B cell (primary cell): Measurements from ENCODE around the gene PIM3. TPM values are rescaled to one million over a fixed set of nuclear protein-coding genes. Genes with fewer than 3 reads are reported as not detected.

Experiments
- ATAC-seq: fragments of 200-7000 bp; cut with Tn5 transposase; one replicate; pipeline ENCODE4 v1.10.0; 2021; ENCODE audit warnings: low read depth, mild to moderate bottlenecking, moderate number of reproducible peaks, moderate library complexity
- CTCF ChIA-PET: fragments of 350-600 bp; sonication (Branson Sonifier 250); formaldehyde crosslinking; loops from one replicate; lab custom pipeline; 2021; ENCODE audit warnings: antibody characterized with exemption, inconsistent platforms; lab: Charles Lee
- POLR2A ChIA-PET: fragments of 350-600 bp; sonication (Branson Sonifier 250); formaldehyde crosslinking; loops from one replicate; lab custom pipeline; 2021; ENCODE audit warnings: antibody characterized with exemption; lab: Charles Lee
- DNase-seq: peaks from one replicate; pipeline ENCODE4 v3.0.0; 2013
- H2AFZ ChIP-seq: 2 replicates; pipeline ENCODE4 v1.6.1; 2012; ENCODE audit warnings: mild to moderate bottlenecking, low read depth, low read length; ENCODE audit not compliant: insufficient read depth, poor library complexity, severe bottlenecking
- H3K27ac ChIP-seq, 2 donors: 1 replicate in 1 of 2; 2 replicates in 1 of 2; pipeline ENCODE4 v1.5.1; 2012 to 2013; ENCODE audit warnings: low read length in 2 of 2, mild to moderate bottlenecking in 2 of 2, moderate library complexity in 1 of 2
- H3K27me3 ChIP-seq, 4 experiments: fragments of 200-600 bp in 1 of 4; sonication (generic) in 1 of 4; replicated peaks in 1 of 4; 1 replicate in 2 of 4; 2 replicates in 2 of 4; pipeline versions ENCODE4 v1.6.1 to v1.7.0; 2013 to 2016; ENCODE audit warnings: low read length in 3 of 4, mild to moderate bottlenecking in 2 of 4, mixed read lengths in 1 of 4, moderate library complexity in 1 of 4; ENCODE audit not compliant: insufficient read depth in 4 of 4, control insufficient read depth in 3 of 4; ENCODE audit errors: control extremely low read depth in 1 of 4
- H3K36me3 ChIP-seq, 2 experiments: replicated peaks in 1 of 2; 1 replicate in 1 of 2; 2 replicates in 1 of 2; pipeline versions ENCODE4 v1.6.1 to v1.7.1; 2013; ENCODE audit warnings: low read length in 1 of 2; ENCODE audit not compliant: insufficient read depth in 2 of 2, control insufficient read depth in 1 of 2; ENCODE audit errors: control extremely low read depth in 1 of 2, extremely low read depth in 1 of 2
- H3K4me1 ChIP-seq, 2 donors: fragments of 200-600 bp in 1 of 2; sonication (generic) in 1 of 2; 1 replicate in 1 of 2; 2 replicates in 1 of 2; pipeline versions ENCODE4 v1.5.1 to v1.6.1; 2013 to 2017; ENCODE audit warnings: low read length in 2 of 2; ENCODE audit not compliant: control insufficient read depth in 2 of 2, insufficient read depth in 2 of 2
- H3K4me2 ChIP-seq: replicated peaks from 2 replicates; pipeline ENCODE3; 2012; ENCODE audit warnings: mild to moderate bottlenecking, low read depth, low read length; ENCODE audit not compliant: poor library complexity, severe bottlenecking
- H3K4me3 ChIP-seq, 5 experiments: fragments of 200-600 bp in 1 of 5; sonication (generic) in 1 of 5; 1 replicate in 3 of 5; 2 replicates in 2 of 5; pipeline versions ENCODE4 v1.5.1 to v1.7.0; 2011 to 2016; ENCODE audit warnings: low read length in 4 of 5, mild to moderate bottlenecking in 4 of 5, low read depth in 2 of 5, control low read depth in 1 of 5, moderate library complexity in 1 of 5; ENCODE audit not compliant: insufficient read depth in 1 of 5; ENCODE audit errors: control extremely low read depth in 1 of 5, extremely low read depth in 1 of 5
- H3K79me2 ChIP-seq: fragments of 200-600 bp; sonication (generic); one replicate; pipeline ENCODE4 v1.6.0; 2016; ENCODE audit warnings: low read length; ENCODE audit not compliant: control insufficient read depth, insufficient read depth
- H3K9ac ChIP-seq: fragments of 200-600 bp; sonication (generic); 2 replicates; pipeline ENCODE4 v1.6.1; 2017; ENCODE audit warnings: mild to moderate bottlenecking, low read length, moderate library complexity
- H3K9me3 ChIP-seq, 3 donors: one replicate each; pipeline versions ENCODE4 v1.6.1 to v1.7.1; 2013; ENCODE audit warnings: low read length in 2 of 3; ENCODE audit not compliant: control insufficient read depth in 2 of 3, insufficient read depth in 1 of 3; ENCODE audit errors: control extremely low read depth in 1 of 3
- H4K20me1 ChIP-seq: 2 replicates; pipeline ENCODE4 v1.6.0; 2012; ENCODE audit warnings: mild to moderate bottlenecking, low read length; ENCODE audit not compliant: insufficient read depth, control insufficient read depth, poor library complexity, severe bottlenecking
- H3K27ac Mint-ChIP-seq: one replicate; pipeline ENCODE4 v1.8.0; 2021; ENCODE audit warnings: mixed read lengths
- H3K27me3 Mint-ChIP-seq: one replicate; pipeline ENCODE4 v1.8.0; 2021; ENCODE audit warnings: mixed read lengths
- H3K4me1 Mint-ChIP-seq: one replicate; pipeline ENCODE4 v1.8.0; 2021; ENCODE audit warnings: mixed read lengths
- H3K4me3 Mint-ChIP-seq: one replicate; pipeline ENCODE4 v1.8.0; 2021; ENCODE audit warnings: mixed read lengths
- H3K9me3 Mint-ChIP-seq: one replicate; pipeline ENCODE4 v1.8.0; 2022; ENCODE audit warnings: mixed read lengths; ENCODE audit not compliant: insufficient read depth
- EZH2 ChIP-seq: IDR thresholded peaks from 2 replicates; pipeline ENCODE4 v1.6.1; 2012; ENCODE audit warnings: borderline replicate concordance, low read depth, mild to moderate bottlenecking, moderate library complexity, low read length; ENCODE audit not compliant: insufficient read depth, poor library complexity, severe bottlenecking
- WGBS: methylation state at CpG from one replicate; pipeline ENCODE4 v1.1.5; 2013; ENCODE audit warnings: missing lambda C conversion rate; ENCODE audit not compliant: insufficient coverage; 5-methylcytosine and 5-hydroxymethylcytosine counted together
- intact Hi-C: fragments of 100-400 bp; cut with micrococcal nuclease; formaldehyde crosslinking; loops from one replicate; pipeline ENCODE4 v1.10.0; 2022
- polyA plus RNA-seq: library from polyadenylated mRNA; depleted of rRNA; stranded (reverse); fragments of >200 nt; gene quantifications from 2 replicates; pipeline ENCODE4 v1.2.3, GENCODE V29; 2012
- total RNA-seq, 2 donors: library from RNA; stranded (reverse); fragments of 120-200 nt in 1 of 2; gene quantifications; 1 replicate in 1 of 2; 2 replicates in 1 of 2; pipeline versions ENCODE4 v1.2.3 to v1.2.4, GENCODE V29; 2013 to 2022
- TF ChIP-seq, protein P1 (sequence below): fragments of 200-600 bp; IDR thresholded peaks from one replicate; pipeline ENCODE4 v1.8.0; 2022; ENCODE audit warnings: antibody characterized with exemption, mild to moderate bottlenecking

Gene PIM3
- total and polyA plus RNA-seq, 2 donors (not counting 1 experiment from before 2014, with no cell fraction given) = 74.6 to 128 TPM

DNA sequence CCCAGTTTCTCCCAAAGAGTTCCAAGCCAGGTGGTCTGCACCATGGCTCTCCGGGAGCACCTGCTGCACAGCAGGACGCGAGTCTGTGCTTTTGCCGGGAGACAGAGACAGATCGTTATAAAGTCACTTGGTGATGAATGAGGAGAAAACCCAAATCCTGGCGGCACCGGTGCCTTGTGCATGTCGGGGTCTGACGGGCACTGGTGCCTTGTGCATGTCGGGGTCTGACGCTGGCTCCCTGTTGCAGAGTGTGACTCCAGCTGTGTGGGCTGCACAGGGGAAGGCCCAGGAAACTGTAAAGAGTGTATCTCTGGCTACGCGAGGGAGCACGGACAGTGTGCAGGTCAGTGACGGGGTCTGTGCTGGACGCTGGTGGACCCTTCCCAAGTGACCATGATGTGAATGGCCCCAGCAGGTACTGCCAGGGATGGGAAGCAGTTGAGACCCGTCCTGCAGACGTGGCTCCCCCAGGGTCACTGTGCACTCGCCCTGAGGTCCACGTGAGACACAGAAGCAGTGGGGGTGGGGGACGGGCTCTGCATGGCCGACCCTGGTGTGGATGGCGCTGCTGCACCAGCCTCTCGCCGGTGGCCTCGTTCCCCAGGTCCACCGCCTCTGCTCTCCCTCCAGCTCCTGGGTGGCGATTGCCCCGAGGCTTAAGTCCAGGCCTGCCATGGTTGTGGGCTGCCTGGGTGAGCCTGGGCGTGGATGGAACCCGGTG, 36.3 kb upstream of the PIM3 start:
- Histone ChIP-seq H3K9me3 (peaks cover 0 to 12% (median 0%) of the 10 kb centered on the region in 3 donors), H4K20me1 (peaks cover 2% of the 10 kb centered on the region), H3K4me3 (no peak overlapping the region), H3K79me2 (no peaks in the 10 kb centered on the region), H3K9ac (no peak overlapping the region), H3K27me3 (no peaks in the 10 kb centered on the region), H3K36me3 (peaks cover 0 to 13% of the 10 kb centered on the region in 2 experiments), H3K27ac (peak overlapping the region; percentile 43 to 98), H2AFZ (no peak overlapping the region), H3K4me2 (peak overlapping the region; percentile 80), H3K4me1 (peaks cover 39 to 49% of the 10 kb centered on the region in 2 donors)
- Mint-ChIP-seq H3K9me3 (no peaks in the 10 kb centered on the region), H3K4me1 (peaks cover 53% of the 10 kb centered on the region), H3K27me3 (no peaks in the 10 kb centered on the region), H3K27ac (peak overlapping the region; percentile 98), H3K4me3 (peak overlapping the region; percentile 64)
- POLR2A ChIA-PET = interaction anchor here (0.6 to 2.4 kb wide), 4 partner anchors 12 to 266 kb away, joined by 5 to 28 read pairs (median 11); no protein-coding TSS in a partner anchor
- TF ChIP-seq EZH2 = no peak
- TF ChIP-seq, protein P1, sequence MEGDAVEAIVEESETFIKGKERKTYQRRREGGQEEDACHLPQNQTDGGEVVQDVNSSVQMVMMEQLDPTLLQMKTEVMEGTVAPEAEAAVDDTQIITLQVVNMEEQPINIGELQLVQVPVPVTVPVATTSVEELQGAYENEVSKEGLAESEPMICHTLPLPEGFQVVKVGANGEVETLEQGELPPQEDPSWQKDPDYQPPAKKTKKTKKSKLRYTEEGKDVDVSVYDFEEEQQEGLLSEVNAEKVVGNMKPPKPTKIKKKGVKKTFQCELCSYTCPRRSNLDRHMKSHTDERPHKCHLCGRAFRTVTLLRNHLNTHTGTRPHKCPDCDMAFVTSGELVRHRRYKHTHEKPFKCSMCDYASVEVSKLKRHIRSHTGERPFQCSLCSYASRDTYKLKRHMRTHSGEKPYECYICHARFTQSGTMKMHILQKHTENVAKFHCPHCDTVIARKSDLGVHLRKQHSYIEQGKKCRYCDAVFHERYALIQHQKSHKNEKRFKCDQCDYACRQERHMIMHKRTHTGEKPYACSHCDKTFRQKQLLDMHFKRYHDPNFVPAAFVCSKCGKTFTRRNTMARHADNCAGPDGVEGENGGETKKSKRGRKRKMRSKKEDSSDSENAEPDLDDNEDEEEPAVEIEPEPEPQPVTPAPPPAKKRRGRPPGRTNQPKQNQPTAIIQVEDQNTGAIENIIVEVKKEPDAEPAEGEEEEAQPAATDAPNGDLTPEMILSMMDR = no peak
- no peak for ATAC-seq
- 88% methylated on average over 31 of the region's 31 CpGs for WGBS
- DNase-seq = peak; percentile 33
- CTCF ChIA-PET = interaction anchor here (0.6 to 1.4 kb wide), 4 partner anchors 10 to 282 kb away, joined by 3 to 5 read pairs (median 4); no protein-coding TSS in a partner anchor
- intact Hi-C loops = no loop called here
